CD4-positive, alpha-beta T cell treated with Interleukin-17A for 1 hour (primary cell): ENCODE results near the gene CRIM1.

Experiments used
- DNase-seq: peaks from one replicate; pipeline ENCODE4 v3.0.0-alpha.2; 2020

Gene CRIM1

DNA sequence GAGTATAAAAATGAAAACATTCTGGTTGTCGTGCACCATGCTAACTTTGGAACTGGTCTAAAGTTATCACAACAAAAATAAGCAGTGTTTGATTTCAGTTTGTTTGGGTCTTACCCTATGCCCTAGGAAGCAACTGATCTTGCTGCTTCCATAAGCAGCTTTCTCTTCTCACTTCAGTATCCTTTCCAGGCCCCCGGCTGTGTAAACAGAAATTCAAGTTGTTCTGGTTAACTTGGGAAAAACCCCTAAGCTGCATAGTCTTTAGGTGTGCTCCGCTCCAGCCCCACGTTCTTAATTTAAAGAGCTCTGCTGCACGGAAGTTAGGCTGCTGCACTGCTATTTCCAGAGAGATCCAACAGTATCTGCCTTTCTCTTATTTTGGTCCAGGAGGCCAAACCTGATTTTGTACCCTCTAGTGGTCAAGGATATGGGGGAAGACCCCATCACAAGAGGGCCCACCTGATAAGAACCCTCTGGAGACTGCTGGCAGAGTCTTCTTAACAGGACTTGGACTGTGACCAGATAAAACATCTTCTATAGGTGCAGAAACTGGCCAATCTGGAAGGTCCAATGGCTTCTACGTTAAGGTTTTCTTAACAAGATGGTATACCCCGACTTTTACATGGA, 173.3 kb downstream of the CRIM1 start:
- DNase-seq, result no peak

GRCh38 chr2:36530178-36530982, 174.8 kb downstream of the CRIM1 start:
- DNase-seq, result no peak

- no peak for DNase-seq
These were observed 175.4 kb downstream of the CRIM1 start for GRCh38 chr2:36530983-36531354.

DNA sequence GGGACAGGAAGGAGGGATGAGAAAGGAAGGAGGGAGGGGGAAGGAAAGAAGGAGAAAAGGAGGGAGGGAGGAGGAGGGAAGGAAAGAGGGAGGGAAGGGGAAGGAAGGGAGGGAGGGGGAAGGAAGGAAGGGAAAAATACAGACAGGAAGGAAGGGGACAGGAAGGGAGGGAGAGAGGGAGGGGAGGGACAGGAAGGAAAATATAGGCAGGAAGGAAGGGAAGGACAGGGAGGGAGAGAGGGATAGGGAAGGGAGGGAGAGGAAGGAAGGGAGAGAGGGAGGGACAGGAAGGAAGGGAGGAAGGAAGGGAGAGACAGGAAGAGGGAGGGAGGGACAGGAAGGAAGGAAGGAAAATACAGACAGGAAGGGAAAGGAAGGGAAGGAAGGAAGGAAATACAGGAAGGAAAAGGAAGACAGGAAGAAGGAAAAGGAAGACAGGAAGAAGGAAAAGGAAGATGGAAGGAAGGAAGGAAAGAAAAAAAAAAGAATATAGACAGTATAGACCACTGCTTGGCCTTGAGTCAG, 178.8 kb downstream of the CRIM1 start:
- no peak for DNase-seq

GRCh38 chr2:36535099-36535498, 179.5 kb downstream of the CRIM1 start:
- DNase-seq, result no peak

- no peak for DNase-seq
These were observed 181.2 kb downstream of the CRIM1 start for GRCh38 chr2:36536776-36537175.

DNA sequence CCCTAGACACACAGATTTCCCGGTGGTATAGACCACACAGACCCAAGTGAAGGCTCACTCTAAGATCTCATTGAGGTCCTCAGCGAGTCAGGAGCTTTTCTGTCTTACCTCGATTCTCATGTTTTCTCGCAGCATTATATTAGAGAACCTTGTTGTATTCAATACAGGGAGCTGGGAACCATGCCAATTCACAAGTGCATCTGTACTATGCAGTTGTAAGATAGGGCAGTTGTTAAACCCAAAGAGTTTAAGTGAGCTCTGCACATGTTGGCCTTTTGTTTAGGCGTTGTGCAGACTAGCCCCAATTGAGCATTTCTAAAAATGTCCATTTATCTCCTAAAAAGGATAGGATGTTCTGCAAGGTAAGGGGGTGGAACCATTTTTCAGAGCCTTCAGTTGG, 182.8 kb downstream of the CRIM1 start:
- no peak for DNase-seq

DNA sequence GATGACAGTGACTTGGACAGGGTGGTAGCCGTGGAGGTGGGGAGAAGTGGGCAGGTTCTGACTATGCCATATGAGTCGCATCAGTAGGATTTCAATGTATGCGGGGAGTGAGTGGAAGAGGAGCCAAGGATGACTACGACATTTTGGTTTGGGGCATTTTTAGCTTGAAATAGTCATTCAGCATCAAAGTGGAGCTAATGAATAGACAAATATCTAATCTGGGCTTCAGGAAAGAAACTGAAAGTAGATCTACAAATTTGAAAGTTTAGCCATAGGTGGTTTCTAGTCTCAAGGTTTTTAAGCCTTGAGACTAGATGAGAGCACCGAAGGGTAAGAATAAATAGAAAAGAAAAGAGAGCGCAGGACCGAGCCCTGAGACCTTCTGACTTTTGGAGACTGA, 184.1 kb downstream of the CRIM1 start:
- DNase-seq, result no peak

GRCh38 chr2:36540986-36541754, 185.6 kb downstream of the CRIM1 start:
- no peak for DNase-seq

GRCh38 chr2:36541891-36542595, 186.5 kb downstream of the CRIM1 start:
- DNase-seq, result no peak

DNA sequence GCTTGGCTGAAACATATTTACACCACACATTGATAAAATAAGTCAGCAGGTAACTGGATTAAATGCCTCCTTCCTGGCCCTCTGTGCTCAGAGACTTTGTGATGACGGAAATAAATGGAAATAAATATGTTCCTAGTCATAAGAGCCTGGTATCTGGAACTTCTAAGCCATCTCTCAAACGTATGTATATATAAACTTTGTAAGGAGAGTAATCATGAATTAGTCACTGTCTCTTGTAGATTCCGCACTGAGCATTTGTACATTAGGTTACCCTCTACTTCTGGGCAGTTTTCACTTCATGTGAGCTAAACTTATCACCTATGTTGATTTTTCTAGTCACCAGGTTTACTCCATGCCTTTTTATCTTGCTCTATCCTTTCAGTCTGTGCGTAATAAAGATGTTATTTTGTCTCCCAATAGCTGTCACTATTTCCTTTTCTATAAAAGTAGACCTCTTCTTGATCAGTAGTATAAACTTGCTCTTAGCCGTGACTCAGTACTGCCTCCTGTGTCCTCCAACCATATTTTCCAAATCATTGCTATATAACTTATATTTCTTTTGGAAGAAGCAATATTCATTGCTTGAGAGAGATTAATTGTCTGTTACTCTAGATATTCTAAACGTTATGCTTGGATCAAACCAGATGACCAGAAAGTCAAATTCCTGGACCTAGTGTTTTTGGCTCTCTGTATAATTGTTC, 189.2 kb downstream of the CRIM1 start:
- DNase-seq, result no peak

DNA sequence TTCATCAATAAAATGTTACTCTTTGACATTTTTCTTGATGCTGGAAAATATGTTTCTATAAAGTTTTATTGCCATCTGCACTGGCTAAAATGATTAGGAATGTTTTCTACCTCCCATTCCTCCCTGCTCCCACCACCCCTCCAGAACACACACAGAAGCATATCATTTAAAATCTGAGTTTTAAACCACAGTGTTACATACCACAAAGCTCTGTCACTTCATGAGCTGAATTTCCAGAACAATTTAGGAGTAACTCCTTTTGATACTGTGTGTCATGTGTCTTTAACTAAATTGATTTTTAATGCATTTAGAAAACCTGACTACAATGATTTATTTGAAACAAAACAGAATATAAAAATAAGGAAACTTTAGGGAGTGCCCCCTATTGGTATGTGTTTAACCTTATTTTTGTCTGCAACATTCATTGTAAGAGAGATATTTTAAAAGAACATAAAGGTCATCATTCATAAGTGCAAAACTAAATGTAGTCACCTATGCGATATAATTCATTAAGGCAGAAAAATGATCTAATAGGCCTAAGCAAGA, 190.4 kb downstream of the CRIM1 start:
- no peak for DNase-seq

GRCh38 chr2:36547906-36548305, 192.3 kb downstream of the CRIM1 start:
- no peak for DNase-seq

DNA sequence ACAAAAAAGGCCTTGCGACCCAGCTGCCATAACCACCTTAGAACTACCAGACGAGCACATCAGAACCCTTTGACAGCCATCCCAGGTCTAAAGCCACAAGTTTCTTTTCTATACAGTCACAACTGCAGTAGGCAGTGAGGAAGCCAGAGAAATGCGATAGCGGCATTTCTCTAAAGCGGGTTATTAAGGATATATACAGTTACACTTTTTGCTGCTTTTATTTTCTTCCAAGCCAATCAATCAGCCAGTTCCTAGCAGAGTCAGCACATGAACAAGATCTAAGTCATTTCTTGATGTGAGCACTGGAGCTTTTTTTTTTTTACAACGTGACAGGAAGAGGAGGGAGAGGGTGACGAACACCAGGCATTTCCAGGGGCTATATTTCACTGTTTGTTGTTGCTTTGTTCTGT, 193.6 kb downstream of the CRIM1 start:
- no peak for DNase-seq

GRCh38 chr2:36550006-36550405, 194.4 kb downstream of the CRIM1 start:
- no peak for DNase-seq

- no peak for DNase-seq
These were observed 198.1 kb downstream of the CRIM1 start for GRCh38 chr2:36553683-36554082.

DNA sequence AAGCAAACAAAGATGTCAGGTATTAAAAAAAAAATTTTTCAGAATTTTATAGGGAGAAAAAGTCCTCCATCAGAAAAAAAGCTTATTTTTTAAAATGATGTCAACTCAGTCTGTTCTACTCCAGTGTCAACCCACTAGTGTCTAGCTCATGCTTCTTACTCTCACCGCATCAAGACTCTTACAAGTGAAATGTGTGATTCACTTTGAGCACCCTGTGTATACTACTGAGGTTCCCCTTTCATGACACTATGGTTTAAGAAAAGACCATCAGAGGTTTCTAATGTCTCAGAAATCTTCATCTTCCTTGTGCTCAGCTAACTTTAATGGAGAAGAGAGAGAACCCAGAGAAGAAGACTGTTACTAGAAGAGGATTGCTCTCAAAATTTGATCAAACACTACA, 199.0 kb downstream of the CRIM1 start:
- DNase-seq, result no peak

GRCh38 chr2:36555789-36556188, 200.2 kb downstream of the CRIM1 start:
- no peak for DNase-seq

GRCh38 chr2:36556842-36557241, 201.3 kb downstream of the CRIM1 start:
- no peak for DNase-seq

- no peak for DNase-seq
These were observed 203.8 kb downstream of the CRIM1 start for GRCh38 chr2:36559221-36559942.

GRCh38 chr2:36560726-36561125, 205.1 kb downstream of the CRIM1 start:
- DNase-seq, result no peak
